Muscle of leg (tissue), 9 donors: ENCODE measurements around the gene TRIM65. TPM values are rescaled to one million over a fixed set of nuclear protein-coding genes. Genes with fewer than 3 reads are reported as not detected.

ENCODE experiments used
- polyA plus RNA-seq, 8 donors: library from polyadenylated mRNA; unstranded; fragments of 120-200 nt; gene quantifications; one replicate each; pipeline versions ENCODE4 v1.2.1 to v1.2.3, GENCODE V29; 2013; ENCODE audit warnings: inconsistent platforms in 1 of 8, low replicate concordance in 1 of 8; ENCODE audit not compliant: insufficient read length in 8 of 8, insufficient read depth in 1 of 8
- total RNA-seq: library from RNA; stranded (reverse); fragments of 120-200 nt; gene quantifications from one replicate; pipeline ENCODE4 v1.2.4, GENCODE V29; 2013

Gene TRIM65
- total and polyA plus RNA-seq, 9 donors = 12.7 to 19.5 (median 15.8) TPM

Other genes starting within 250 kb of the TRIM65 start
- 14.5 TPM for gene RECQL5, start 229.8 kb downstream of the TRIM65 start, total RNA-seq
- 10 to 100 TPM; 12.0 to 20.8 (median 16.9) TPM for gene RECQL5, start 229.8 kb downstream of the TRIM65 start, polyA plus RNA-seq
- gene SAP30BP, start 229.6 kb downstream of the TRIM65 start, total RNA-seq = 79.7 TPM
- gene SAP30BP, start 229.6 kb downstream of the TRIM65 start, polyA plus RNA-seq = 10 to 100 TPM; 63.7 to 80.1 (median 76.8) TPM
- gene ITGB4, start 175.5 kb downstream of the TRIM65 start, total RNA-seq = 1.6 TPM
- 10 to 100 TPM in 1 of 8 donors, 1 to 10 TPM in 7; 3.1 to 16.7 (median 6.5) TPM for gene ITGB4, start 175.5 kb downstream of the TRIM65 start, polyA plus RNA-seq
- 27.7 TPM for gene GALK1, start 131.8 kb downstream of the TRIM65 start, total RNA-seq
- 10 to 100 TPM; 28.2 to 38.5 (median 32.1) TPM for gene GALK1, start 131.8 kb downstream of the TRIM65 start, polyA plus RNA-seq
- gene UNK, start 112.1 kb downstream of the TRIM65 start, total RNA-seq = 18.6 TPM
- 10 to 100 TPM; 22.4 to 33.8 (median 29.0) TPM for gene UNK, start 112.1 kb downstream of the TRIM65 start, polyA plus RNA-seq
- 3.4 TPM for gene UNC13D, start 52.5 kb downstream of the TRIM65 start, total RNA-seq
- gene UNC13D, start 52.5 kb downstream of the TRIM65 start, polyA plus RNA-seq = 1 to 10 TPM; 2.9 to 9.2 (median 5.7) TPM
- 16.0 TPM for gene WBP2, start 41.6 kb downstream of the TRIM65 start, total RNA-seq
- gene WBP2, start 41.6 kb downstream of the TRIM65 start, polyA plus RNA-seq = 10 to 100 TPM; 47.8 to 64.1 (median 59.4) TPM
- 25.9 TPM for gene TRIM47, start 18.4 kb downstream of the TRIM65 start, total RNA-seq
- gene TRIM47, start 18.4 kb downstream of the TRIM65 start, polyA plus RNA-seq = 10 to 100 TPM; 22.1 to 29.7 (median 25.0) TPM
- 28.2 TPM for gene MRPL38, start 7.9 kb upstream of the TRIM65 start, total RNA-seq
- 10 to 100 TPM; 58.5 to 81.4 (median 71.8) TPM for gene MRPL38, start 7.9 kb upstream of the TRIM65 start, polyA plus RNA-seq
- gene FBF1, start 44.1 kb upstream of the TRIM65 start, total RNA-seq = 8.1 TPM
- gene FBF1, start 44.1 kb upstream of the TRIM65 start, polyA plus RNA-seq = 1 to 10 TPM; 5.1 to 9.1 (median 7.0) TPM
- 23.2 TPM for gene ACOX1, start 82.2 kb upstream of the TRIM65 start, total RNA-seq
- 10 to 100 TPM; 14.6 to 21.1 (median 18.4) TPM for gene ACOX1, start 82.2 kb upstream of the TRIM65 start, polyA plus RNA-seq
- 12.5 TPM for gene TEN1, start 82.3 kb upstream of the TRIM65 start, total RNA-seq
- gene TEN1, start 82.3 kb upstream of the TRIM65 start, polyA plus RNA-seq = 10 to 100 TPM in 5 of 8 donors, 1 to 10 TPM in 3; 8.8 to 19.5 (median 12.1) TPM
- 7.7 TPM for gene CDK3, start 103.9 kb upstream of the TRIM65 start, total RNA-seq
- gene CDK3, start 103.9 kb upstream of the TRIM65 start, polyA plus RNA-seq = 1 to 10 TPM; 3.6 to 8.6 (median 6.7) TPM
- gene EVPL, start 130.4 kb upstream of the TRIM65 start, total RNA-seq = not detected
- gene EVPL, start 130.4 kb upstream of the TRIM65 start, polyA plus RNA-seq = 10 to 100 TPM in 1 of 8 donors, 1 to 10 TPM in 2, under 1 TPM in 5; 0.03 to 12.9 (median 0.45) TPM
- 25.0 TPM for gene SRP68, start 175.6 kb upstream of the TRIM65 start, total RNA-seq
- 100 to 1,000 TPM in 2 of 8 donors, 10 to 100 TPM in 6; 72.6 to 110 (median 93.8) TPM for gene SRP68, start 175.6 kb upstream of the TRIM65 start, polyA plus RNA-seq
- gene GALR2, start 177.8 kb upstream of the TRIM65 start, total RNA-seq = not detected
- under 1 TPM in 1 of 8 donors, not detected in 7; 0.16 TPM for gene GALR2, start 177.8 kb upstream of the TRIM65 start, polyA plus RNA-seq
- gene ZACN, start 182.2 kb upstream of the TRIM65 start, total RNA-seq = 0.04 TPM
- gene ZACN, start 182.2 kb upstream of the TRIM65 start, polyA plus RNA-seq = 10 to 100 TPM; 11.2 to 18.9 (median 15.3) TPM
- 87.6 TPM for gene EXOC7, start 206.8 kb upstream of the TRIM65 start, total RNA-seq
- gene EXOC7, start 206.8 kb upstream of the TRIM65 start, polyA plus RNA-seq = 10 to 100 TPM; 62.3 to 87.7 (median 76.3) TPM
- gene FOXJ1, start 244.3 kb upstream of the TRIM65 start, total RNA-seq = 0.09 TPM
- 1 to 10 TPM in 1 of 8 donors, under 1 TPM in 7; 0.05 to 1.1 (median 0.13) TPM for gene FOXJ1, start 244.3 kb upstream of the TRIM65 start, polyA plus RNA-seq